Measurements from ENCODE around the gene G3BP1. TPM values are rescaled to one million over a fixed set of nuclear protein-coding genes. Genes with fewer than 3 reads are reported as not detected.
"Not testable (repeated sequence)": the region's sequence is repeated elsewhere in the genome, so short reads cannot be mapped to it uniquely, and the experiment has no call there.

G3BP1 gene
- total RNA-seq, 1 donor from 2014 or later, result 99.4 TPM

DNA sequence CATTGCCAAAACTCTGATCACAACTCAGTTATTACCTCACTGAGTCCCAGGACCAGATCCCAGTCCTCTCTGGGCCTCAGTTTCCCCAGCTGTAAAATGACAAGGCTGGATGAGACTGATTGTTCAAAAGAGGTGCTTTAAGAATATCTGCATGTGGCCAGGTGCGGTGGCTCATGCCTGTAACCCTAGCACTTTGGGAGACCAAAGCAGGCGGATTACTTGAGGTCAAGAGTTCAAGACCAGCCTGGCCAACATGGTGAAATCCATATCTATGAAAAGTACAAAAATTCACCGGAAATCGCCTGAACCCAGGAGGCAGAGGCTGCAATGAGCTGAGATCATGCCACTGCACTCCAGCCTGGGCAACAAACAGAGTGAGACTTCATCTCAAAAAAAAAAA is 21.6 kb upstream of the G3BP1 start:
- intact Hi-C loops (cut with DNase I), result no loop called here
- DNase-seq (ENCODE audit: low spot score), result no peak

DNA sequence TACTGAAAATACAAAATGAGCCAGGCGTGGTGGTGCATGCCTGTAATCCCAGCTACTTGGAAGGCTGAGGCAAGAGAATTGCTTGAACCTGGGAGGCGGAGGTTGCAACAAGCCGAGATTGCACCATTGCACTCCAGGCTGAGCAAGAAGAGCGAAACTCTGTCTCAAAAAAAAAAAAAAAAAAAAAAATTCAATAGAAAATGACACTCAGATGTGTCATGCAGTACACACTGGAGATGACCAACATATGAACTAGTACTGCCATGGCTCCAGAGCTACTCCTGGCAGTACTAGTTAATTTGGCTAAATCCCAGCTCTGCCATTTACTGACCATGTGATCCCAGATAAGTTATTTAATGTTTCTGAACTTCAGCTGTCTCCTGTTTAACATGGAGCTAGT is 20.7 kb upstream of the G3BP1 start:
- no peak for DNase-seq (ENCODE audit: low spot score)
- intact Hi-C loops (cut with DNase I), result no loop called here

DNA sequence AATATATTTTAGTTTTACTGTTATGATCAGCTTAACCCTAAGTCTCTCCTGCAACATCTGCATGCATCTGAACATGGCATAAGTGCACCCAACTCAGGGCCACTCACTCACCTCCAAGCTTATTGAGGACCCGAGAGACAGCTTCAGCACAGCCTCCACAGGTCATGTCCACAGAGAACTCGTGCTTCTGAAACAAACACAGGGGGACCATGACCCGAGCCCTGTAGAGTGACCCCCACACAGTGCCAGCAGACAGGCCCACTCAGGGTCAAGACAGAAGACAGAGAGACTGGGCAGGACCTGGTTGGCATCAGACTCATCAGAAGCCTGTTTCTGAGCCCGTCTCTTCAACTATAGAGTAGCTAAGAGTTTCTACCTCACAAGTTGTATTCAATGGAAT is 20.2 kb upstream of the G3BP1 start:
- intact Hi-C loops (cut with DNase I), result no loop called here
- DNase-seq (ENCODE audit: low spot score), result no peak

DNA sequence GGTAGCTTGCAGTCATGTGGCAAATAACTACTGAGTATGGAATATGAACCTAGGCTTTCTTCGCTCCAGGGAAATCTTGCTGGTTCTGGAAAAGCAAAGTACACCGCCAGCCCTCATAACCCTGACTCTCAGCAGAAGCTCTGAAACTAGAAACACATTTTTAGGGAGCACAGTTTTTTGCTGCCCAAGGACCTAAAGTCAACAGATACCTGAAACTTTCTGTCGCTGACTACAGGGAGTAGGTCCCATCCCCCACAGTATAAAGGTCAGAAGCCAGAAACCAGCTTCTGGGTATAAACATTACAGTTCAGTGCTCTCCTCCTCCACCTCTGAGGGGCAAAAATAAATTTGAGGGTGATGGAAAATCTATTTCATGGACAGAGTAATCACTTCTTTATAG is 16.4 kb upstream of the G3BP1 start:
- DNase-seq (ENCODE audit: low spot score), result no peak
- intact Hi-C loops (cut with DNase I), result no loop called here

DNA sequence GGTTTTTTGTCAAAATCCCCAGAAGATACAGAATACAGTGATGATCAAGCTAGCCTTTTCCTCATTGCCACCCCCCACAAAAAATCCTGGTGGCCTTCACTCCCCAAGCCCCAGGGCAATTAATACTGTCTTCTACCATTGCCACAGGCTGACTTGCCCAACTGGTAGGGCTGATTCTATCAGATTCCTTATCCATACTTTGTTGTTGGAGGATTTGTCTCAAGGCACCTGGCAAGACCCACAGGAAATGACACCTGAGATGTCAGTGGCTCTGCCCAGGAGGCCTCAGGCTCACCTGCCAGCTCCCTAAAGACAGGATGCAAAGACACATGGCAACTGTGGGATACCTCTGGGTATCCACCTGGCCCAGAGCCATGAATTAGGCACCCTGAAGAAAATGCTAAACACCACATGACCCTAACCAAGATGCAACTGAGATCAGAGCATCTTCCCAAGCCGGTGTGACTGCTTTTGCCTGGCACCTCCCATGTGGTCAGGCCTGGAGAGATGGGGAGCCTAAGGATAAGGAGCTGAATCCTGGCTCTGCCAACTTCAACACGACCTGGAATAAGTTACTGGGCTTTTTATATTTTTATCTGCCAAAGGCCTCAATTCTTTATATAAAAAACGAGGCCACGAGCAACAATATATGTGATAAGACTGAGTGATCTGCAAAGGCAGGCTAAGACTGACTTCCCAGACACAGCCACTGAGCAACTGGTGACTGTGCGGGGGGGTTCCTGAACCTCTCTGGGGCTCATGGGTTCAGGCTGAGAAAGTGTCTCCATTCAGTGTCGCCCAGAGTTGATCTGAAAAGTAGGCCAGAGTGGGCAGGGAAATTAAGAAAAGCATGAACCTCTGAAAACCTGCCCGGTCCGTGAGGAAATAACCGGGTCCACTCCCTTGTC is 14.3 kb upstream of the G3BP1 start:
- intact Hi-C loops (cut with DNase I), result no loop called here
- DNase-seq (ENCODE audit: low spot score), result no peak

DNA sequence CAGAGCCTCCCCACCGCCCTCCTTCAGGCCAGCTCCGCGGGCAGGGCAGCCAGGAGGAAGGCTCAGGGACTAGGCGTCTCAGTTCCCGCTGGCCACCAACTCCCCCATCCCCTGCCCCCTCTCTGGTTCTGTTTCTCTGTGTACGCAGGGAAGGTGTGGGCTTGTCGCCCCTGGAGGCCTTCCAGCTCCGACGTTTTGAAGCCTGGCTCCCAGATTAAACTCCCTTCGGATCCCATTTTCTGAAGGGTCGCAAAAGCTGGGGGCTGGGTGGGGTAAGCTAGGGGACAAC is 13.7 kb upstream of the G3BP1 start:
- intact Hi-C loops (cut with DNase I), result no loop called here
- no peak for DNase-seq (ENCODE audit: low spot score)

DNA sequence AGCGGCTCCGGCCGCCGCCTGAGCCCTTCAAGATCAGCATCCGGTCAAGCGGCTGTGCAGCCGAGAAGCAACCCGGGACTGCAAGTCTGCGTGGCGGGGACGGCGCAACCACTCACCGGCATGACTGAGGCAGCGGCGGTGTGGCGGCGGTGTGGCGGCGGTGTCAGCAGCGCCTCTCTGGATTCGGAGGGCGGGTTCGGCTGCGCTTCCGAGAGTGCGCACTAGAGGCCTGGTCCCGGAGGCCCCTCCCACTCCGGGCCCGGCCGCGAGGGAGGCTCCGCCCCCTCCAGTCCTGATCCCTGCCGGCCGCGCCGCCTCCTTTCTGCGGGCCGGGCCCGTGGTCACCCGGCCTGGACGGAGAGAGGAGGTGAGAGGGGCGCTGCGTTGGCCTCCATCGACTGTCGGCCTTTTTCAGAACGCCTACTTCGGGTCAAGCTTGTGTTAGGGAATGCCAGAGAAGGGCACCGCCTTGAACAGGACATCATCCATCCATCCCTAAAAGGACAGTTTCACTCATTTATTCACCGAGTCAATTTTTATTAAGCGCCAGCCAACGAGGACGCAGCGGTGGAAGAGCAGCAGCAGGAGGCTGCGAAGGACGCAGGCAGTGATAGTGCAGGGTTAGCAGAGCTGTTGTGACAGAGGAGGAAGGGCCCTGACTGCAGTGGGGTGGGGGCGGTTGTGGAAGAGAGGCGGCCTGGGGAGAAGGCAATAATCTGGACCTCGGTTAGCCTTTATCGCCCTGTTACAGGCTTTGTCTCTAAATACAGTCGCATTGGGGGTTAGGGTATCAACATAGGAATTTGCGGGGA is 13.1 kb upstream of the G3BP1 start, which contains the start of gene ATOX1:
ATOX1 (minus strand) TSS at position 202 of the 812 bp plus-strand sequence; CDS start at position 122, 80 bp downstream.
- intact Hi-C loops (cut with DNase I), result no loop called here

DNA sequence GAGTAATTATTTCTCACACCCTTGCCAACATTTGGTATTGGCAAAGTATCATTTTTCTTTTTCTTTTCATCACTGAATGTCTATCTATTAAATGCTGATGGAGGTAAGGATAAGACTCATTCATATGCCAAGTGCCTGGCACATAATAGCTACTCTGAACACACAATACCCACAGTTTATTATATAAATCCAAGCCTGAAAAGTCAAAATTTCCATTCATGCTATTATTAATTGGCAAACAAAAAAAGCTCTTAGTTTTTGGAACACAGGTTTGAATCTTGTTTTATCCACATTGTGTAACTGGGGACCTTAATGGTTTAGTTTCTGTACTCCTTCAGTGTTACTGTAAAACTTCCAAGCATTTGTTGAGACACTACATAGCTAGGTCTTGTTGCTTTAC is 7.0 kb upstream of the G3BP1 start:
- intact Hi-C loops (cut with DNase I), result no loop called here
- no peak for DNase-seq (ENCODE audit: low spot score)

More for the DNA sequence above, 13.1 kb upstream of the G3BP1 start, which contains the start of gene ATOX1:
- peak; percentile 98 for DNase-seq (ENCODE audit: low spot score)

DNA sequence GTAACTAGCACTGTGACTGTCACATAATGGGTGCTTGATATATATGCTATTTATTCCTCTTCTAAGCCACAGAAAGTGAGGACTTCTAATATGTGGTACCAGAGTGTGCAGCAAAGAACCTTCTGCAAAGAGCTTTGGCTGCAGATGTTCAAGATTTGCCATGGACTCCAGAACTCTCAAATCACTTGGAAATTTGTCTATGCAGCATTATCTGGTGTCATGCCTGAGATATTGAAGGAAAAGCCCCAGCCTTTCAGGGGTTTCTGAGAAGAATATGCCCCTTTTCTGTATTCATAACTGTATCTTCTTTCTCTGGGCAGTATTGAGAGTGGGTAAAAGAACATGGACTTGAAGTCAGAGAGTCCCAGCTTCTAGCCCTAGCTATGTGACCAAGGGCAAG is 4.8 kb upstream of the G3BP1 start:
- DNase-seq (ENCODE audit: low spot score), result no peak
- intact Hi-C loops (cut with DNase I), result no loop called here

DNA sequence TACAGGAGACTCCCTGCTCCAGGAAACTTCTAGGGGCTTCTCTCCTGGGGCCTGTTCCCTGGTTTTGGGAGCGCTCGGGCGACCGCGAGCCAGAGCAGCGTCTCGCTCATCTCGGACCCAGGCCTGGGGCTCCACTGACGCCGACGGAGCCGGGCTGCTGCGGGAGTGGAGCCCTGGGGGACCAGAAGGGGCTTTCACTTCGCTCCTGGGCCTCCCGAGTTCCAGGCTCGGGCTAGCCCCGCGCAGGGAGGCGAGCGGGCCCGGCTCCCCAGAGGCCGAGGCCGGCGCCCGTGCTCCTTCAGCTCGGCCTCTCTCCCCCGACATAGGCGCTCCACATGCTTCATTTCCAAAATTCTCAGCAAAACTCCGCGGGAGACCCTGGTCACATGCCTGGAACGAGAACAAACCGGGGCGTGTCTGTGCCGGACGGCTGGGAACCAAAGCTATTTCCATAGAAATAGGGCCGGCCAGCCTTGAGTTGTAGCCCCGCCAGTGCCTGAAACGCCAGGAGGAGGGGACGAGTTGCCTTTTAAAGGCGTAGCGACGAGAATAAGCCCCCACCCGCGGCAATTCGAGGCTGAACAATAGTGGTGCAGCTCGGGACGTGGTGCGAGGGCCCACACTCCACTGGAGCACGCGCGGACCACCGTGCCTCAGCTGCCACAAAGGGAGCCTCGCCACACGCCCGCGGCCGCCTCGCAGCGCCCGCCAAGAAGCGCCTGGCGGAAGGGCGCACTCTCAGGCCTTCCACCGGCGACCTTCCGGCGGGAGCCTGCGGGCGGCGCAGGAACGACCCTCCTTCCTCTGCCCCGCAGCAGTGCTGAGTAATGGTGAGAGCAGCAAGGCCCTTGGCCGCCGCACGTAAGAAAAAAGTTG is 1.1 kb upstream of the G3BP1 start:
- intact Hi-C loops (cut with DNase I), result no loop called here
- DNase-seq (ENCODE audit: low spot score), result peak; percentile 83

DNA sequence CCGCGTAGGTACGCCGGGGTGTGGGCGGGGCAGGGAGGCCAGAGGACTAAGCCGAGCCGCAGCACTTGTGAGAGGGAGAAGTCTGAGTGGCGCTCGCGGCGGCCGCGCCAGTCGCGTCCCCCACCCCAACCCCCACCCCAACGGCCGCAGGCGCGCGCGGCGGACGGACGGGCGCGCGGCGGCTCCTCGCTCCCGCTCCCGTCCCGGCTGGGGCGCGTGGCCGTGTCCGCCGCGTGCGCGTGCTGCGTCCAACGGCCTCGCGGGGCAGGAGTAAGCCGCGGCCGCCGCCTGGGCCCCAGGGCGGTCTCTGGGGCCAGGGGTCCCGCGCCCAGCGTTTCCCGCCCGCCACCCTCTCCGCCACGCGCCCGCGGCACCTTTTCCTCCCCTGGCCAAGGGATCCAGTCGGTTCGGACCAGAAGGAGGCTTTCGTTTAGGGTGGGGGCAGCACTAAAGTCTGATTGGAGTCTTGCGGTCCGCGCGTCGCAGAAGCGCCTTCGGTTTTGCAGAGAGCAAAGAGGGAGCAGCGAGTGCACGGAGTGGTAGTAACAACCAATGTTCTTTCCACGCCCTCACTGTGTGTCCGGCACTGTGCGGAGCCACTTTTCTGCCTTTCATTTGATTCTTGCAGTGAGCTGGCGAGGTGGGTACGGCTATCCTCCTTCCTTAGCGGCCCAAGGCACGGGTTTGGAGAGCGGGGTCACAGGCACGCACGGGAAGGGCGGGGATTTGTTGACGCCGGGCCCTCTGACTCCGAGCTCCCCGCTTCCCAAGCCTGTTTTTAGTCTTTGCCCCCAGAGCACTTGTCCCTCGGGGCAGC is 483 bp downstream of the G3BP1 start:
- intact Hi-C loops (cut with DNase I), result no loop called here
- peak; percentile 80 for DNase-seq (ENCODE audit: low spot score)

DNA sequence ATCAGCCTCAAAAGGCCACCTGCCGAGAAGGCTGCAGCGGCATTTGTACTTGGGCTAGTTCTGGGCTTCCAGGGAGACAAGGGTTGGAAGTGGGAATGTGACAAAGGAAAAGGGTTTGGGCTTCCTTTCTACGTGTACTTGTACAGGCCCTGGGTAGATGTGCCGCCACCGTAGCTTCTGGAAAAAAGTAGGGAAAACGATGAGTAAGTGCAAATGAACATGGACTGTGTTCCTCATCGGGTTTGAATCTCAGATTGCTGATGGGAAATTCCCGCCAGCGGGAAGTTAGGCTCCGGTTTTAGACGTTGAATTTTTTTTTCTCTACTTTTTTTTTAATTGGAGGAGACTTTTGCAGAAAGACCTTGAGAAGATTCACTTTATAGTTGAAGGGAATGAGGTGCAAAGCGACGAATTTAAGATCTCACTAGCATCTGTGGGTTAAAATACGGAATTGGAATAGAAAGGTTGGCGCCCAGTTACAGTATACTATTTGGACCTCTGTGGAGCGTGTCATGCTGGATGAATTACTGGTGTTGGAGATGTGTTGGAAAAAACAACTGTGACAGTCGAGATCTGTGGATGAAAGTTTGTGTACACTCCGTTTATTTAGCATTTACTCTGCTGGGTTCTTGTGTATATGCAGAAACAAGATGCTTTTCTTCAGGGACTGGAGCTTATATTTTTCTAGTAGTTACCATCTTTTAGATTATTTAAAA is 1.2 kb downstream of the G3BP1 start:
- DNase-seq (ENCODE audit: low spot score), result no peak

DNA sequence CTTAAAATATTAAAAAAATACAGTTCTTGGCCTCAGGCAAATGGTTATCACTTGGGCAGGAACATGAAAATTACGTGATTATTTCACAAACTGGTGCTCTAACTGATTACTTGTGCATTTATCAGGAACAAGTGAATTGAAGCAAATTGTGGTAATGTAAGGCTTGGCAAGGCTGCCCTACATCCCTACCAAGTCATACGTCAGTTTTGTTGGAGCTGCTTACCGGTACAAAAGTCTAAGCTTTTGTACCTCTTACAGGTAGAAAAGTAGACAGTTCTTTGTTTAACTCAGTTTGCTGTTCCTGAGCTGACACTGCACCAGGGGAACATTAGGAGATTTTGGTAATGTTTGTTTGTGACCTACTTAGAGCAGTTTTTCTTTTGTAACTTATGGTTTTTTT is 2.2 kb downstream of the G3BP1 start:
- intact Hi-C loops (cut with DNase I), result no loop called here
- DNase-seq (ENCODE audit: low spot score), result no peak

More for the DNA sequence above, 1.2 kb downstream of the G3BP1 start:
- intact Hi-C loops (cut with DNase I), result no loop called here

DNA sequence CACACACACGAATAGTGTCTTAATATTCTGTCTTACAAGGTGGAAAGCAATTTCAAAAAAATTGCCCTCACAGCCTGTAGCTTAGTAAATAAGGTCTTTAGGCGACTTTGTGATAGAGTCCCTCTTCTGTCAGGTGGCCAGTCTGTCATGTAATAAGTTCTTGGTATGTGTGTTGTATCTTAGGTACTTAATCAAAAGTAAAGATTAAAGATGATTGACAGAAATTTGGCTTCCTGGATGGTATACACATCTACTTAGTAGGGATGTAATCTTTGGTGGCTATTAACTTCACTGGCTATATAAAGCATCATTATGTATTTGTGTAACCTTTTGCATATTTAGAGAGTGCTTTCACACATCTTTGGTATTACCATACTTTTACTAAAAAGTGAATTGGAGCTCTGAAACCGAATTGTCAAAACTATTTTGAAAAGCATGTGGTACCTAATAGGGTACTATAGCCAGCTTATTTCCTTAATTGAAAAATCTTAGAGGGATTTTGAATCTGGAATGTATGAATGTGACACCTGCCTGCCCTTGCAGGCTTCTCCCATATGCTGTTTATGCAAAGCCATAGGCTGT is 3.4 kb downstream of the G3BP1 start:
- intact Hi-C loops (cut with DNase I), result no loop called here
- DNase-seq (ENCODE audit: low spot score), result no peak

DNA sequence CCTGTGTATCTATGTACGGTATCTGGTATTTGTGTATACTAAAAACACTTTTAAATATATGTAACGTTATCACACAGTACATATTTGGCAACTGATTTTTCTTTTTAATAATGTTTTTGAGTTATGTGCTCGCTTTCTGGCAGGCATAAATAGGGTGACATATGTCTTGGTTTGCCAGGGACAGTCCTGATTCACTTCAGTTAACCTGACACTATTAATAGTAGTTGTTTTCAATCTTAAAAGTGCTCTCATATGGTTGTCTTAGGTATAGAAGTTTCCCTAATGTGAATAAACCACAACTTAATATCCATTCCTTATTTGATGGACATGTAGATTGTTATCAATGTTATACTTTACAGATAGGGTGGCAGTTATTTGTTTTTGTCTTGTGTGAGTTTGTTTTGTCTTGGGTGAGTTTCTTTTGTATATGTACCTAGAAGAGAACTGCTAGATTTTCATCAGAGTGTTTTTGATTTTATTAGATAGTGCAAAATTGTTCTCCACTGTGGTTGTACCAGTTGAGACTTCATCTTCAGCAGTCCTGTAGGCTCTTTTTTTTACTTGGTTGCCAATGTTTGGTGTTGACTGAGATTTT is 7.9 kb downstream of the G3BP1 start:
- intact Hi-C loops (cut with DNase I), result no loop called here
- DNase-seq (ENCODE audit: low spot score), result no peak

DNA sequence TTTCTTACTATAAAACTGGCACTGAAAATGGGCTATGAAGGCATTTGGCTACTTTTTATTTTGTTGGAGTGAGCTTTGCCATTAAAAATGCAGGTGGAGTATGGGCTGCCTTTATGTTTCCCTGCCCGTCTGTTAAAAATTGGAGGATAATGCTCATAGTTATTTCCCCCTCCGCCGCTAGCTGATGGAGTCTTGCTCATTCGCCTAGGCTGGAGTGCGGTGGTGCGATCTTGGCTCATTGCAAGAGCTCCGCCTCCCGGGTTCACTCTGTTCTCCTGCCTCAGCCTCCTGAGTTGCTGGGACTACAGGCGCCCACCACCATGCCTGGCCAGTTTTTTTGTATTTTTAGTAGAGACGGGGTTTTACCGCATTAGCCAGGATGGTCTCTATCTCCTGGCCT is 8.6 kb downstream of the G3BP1 start:
- intact Hi-C loops (cut with DNase I), result no loop called here
- no peak for DNase-seq (ENCODE audit: low spot score)

DNA sequence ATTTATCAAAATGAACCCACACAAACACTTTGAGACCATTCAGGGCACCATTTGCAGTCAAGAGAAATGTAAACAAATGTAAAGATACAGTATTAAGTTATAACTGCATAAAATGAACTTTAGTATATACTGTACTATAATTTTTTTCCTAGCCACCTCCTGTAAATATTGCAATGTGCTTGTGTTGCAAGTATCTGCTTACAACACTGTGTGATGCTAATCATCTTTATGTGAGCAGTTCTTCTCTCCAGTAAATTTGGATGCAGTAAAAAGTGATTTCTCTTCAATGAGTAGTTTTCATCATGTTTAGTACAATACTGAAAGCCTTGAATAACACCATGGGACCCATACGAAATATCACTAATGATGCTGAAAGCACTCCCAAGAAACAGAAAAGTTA is 9.4 kb downstream of the G3BP1 start:
- no peak for DNase-seq (ENCODE audit: low spot score)
- intact Hi-C loops (cut with DNase I), result no loop called here

DNA sequence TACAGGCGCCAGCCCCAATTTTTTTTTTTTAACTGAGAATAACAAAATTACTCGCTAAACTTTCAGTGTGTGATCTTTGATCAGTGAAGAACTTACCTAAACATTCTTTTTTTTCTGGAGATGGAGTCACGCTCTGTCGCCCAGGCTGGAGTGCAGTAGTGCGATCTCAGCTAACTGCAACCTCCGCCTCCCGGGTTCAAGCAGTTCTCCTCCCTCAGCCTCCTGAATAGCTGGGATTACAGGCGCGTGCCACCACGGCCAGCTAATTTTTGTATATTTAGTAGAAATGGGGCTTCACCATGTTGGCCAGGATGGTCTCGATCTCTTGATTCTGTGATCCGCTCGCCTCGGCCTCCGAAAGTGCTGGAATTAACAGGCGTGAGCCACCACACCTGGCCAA is 11.9 kb downstream of the G3BP1 start:
- DNase-seq (ENCODE audit: low spot score); intact Hi-C loops (cut with DNase I): not testable (repeated sequence)
